ENCODE measurements around the gene MPIG6B. TPM values are rescaled to one million over a fixed set of nuclear protein-coding genes. Genes with fewer than 3 reads are reported as not detected.

The MPIG6B gene
- polyA plus RNA-seq, 6 donors from 2014 or later, result 3.0 to 5.1 (median 3.7) TPM; not detected in 1

DNA sequence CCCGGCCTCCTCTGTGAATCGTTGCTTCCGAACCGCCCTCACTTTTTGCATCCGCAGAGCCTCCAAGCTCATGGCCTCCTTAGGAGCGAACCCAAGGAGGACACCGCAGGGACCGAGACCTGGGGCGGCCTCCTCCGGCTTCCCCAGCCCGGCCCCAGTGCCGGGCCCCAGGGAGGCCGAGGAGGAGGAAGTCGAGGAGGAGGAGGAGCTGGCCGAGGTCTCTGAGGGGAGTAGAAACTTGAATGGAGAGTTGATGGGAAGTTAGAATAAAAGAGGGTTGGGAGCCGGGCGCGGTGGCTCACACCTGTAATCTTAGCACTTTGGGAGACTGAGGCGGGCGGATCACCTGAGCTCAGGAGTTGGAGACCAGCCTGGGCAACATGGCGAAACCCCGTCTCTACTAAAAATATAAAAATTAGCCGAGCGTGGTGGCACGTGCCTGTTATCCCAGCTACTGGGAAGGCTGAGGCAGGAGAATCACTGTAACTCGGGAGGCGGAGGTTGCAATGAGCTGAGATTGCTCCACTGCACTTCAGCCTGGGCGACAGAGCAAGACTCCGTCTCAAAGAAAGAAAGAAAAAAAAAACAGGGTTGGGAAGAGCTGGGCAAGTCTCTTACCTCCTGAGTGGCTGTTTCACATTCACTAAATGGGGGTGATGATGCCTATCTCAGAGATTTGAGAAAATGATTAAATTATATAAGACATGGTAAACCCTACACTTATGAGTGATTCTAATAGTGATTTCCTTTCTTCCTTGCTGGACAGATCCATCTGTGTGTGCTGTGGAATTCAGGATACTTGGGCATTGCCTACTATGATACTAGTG is 17.4 kb downstream of the MPIG6B start:
- H3K4me1 Mint-ChIP-seq, result peaks cover 47 to 53% (median 48%) of the 10 kb centered on the region in 3 donors
- ATAC-seq (ENCODE audit: low read depth in 2 of 2), result peak; percentile 3
- peak overlapping the region; percentile 94 to 100 (median 98) for H3K4me3 Mint-ChIP-seq
- H3K27ac Mint-ChIP-seq, result peak overlapping the region; percentile 94 to 100 (median 99)
- H3K27me3 Mint-ChIP-seq, result no peaks in the 10 kb centered on the region
- no peak for DNase-seq
- no peaks in the 10 kb centered on the region for H3K9me3 Mint-ChIP-seq
- H3K36me3 Mint-ChIP-seq, result peaks cover 4% of the 10 kb centered on the region in 2 donors

DNA sequence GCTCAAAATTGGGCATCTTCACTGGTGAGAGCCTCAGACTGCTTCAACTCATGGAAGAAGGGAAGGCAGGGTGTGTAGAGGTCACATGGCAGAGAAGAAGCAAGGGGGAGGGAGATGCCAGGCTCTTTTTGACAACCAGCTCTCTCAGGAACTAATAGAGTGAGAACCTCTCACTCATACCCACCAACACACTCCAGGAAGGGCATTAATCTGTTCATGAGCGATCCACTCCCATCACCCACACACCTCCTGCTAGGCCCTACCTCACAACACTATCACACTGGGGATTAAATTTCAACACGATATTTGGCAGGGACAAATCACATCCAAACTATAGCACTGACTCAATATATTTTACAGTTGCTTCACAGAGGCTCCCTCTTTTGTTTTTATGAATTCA is 18.6 kb downstream of the MPIG6B start:
- ATAC-seq (ENCODE audit: low read depth in 2 of 2) (no peak), DNase-seq (no peak)
- Mint-ChIP-seq H3K36me3 (peaks cover 0 to 4% of the 10 kb centered on the region in 2 donors), H3K4me3 (peak overlapping the region in 5 of 8 donors; percentile 82 to 99 (median 94)), H3K9me3 (no peaks in the 10 kb centered on the region), H3K27me3 (no peaks in the 10 kb centered on the region), H3K27ac (peak overlapping the region in 3 of 6 donors; percentile 47 to 84 (median 60)), H3K4me1 (peaks cover 37 to 47% (median 40%) of the 10 kb centered on the region in 3 donors)

DNA sequence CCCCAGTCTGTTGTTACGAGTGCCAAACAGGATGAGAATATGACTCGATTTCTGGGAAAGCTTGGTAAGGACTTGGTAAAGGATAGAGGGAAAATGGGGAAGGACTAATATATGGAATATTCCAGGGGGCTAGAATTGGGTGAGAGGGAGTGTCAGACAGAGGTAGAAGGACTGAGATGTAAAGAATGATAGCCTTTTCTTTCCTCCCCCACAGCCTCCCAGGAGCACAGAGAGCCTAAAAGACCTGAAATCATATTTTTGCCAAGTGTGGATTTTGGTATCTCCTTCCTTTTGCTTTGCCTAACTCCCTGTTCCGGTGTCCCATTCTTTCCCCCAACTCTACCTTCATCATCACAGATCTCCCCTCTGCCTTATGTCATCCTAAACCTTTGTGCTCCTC is 19.7 kb downstream of the MPIG6B start:
- Mint-ChIP-seq H3K4me3 (peak overlapping the region in 1 of 8 donors; percentile 94), H3K36me3 (peaks cover 0 to 4% of the 10 kb centered on the region in 2 donors), H3K27ac (peak overlapping the region in 1 of 6 donors; percentile 13), H3K27me3 (no peaks in the 10 kb centered on the region), H3K9me3 (no peaks in the 10 kb centered on the region), H3K4me1 (peaks cover 26 to 36% (median 30%) of the 10 kb centered on the region in 3 donors)
- ATAC-seq (ENCODE audit: low read depth in 2 of 2) (no peak), DNase-seq (no peak)

DNA sequence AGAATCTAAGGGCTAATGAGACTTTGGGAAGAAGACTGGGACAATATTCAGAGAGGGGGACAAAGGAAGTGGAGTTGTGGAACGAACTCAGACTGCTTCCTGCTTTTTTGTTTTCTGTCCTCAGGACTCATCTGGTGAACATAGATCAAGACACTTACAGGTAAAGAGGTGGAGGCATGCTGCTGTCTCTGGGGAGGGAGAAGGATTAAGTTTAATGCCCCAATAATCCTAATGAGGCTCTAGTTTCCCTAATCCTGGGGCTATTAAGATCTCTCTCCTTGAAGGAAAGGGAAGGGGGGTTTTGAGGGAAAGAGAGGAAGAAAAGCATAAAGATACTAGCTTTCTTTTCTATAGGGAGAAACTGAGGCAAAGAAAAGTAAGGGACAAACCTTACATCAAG is 21.2 kb downstream of the MPIG6B start:
- Mint-ChIP-seq H3K4me3 (peak overlapping the region in 1 of 8 donors; percentile 5), H3K4me1 (peaks cover 11 to 21% (median 14%) of the 10 kb centered on the region in 3 donors), H3K27ac (peak overlapping the region in 2 of 6 donors; percentile 6 to 49)

DNA sequence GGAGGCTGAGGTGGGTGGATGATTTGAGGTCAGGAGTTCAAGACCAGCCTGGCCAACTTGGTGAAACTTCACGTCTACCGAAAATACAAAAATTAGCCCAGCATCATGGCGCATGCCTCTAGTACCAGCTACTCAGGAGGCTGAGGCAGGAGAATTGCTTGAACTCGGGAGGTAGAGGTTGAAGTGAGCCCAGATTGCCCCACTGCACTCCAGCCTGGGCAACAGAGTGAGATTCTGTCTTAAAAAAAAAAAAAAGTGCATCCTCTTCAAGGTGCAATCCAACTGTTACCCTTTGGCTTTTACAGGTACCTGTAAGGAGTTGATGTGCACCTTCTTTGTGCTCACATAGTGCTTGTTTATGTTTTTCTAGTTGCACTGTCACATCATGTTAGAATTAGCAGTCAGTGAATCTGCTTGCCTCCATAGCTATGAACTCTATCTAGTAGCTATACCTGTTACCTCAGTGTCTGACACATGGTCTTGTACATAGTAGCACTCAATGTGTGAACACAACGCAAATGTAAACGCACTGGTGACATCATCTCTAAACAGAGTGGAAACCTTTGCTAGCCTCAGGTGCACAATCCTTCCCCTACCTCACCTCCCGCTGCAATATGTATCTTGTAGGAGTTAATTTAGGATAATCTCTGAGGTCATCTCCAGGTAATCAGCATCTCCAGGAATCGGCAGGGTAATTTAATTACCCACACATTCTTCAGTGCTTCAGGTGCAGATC is 26.3 kb downstream of the MPIG6B start:
- DNase-seq, result no peak
- no peaks in the 10 kb centered on the region for H3K36me3 Mint-ChIP-seq
- H3K9me3 Mint-ChIP-seq, result no peaks in the 10 kb centered on the region
- no peaks in the 10 kb centered on the region for H3K27me3 Mint-ChIP-seq
- no peak for ATAC-seq (ENCODE audit: low read depth in 2 of 2)
- H3K4me1 Mint-ChIP-seq, result no peaks in the 10 kb centered on the region
- H3K27ac Mint-ChIP-seq, result peak overlapping the region in 1 of 6 donors; percentile 22
- H3K4me3 Mint-ChIP-seq, result peak overlapping the region in 1 of 8 donors; percentile 5

More for the DNA sequence above, 21.2 kb downstream of the MPIG6B start:
- no peaks in the 10 kb centered on the region for H3K9me3 Mint-ChIP-seq
- no peak for DNase-seq
- no peak for ATAC-seq (ENCODE audit: low read depth in 2 of 2)
- no peaks in the 10 kb centered on the region for H3K27me3 Mint-ChIP-seq
- H3K36me3 Mint-ChIP-seq, result peaks cover 0 to 4% of the 10 kb centered on the region in 2 donors

DNA sequence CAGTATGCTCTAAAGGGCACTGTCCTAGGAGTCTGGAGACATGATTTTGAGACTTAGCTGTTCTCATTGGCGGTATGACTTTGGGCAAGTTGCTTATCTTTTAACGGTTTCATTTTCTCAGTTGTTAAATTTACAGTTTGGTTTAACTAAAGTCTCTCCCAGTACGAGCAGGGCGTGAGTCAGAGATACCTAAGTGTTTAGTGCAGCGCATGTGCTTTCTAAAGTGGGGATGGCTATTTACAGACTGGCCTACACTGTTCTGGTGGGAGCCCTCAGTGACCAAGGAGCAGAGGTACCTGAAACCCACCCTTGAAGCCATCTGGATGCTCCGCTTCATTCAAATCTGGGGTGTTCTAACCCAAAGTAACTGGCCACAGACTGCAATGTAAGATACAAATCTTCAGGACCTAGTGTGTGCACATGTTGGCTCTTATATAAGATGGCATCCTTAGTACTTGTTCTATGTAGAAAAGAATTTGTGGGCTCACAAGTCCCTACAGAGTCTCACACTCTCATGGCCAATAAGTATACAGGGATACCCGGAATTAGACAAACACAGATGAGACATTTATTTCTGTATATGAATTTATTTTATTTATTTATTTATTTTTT is 27.3 kb downstream of the MPIG6B start:
- Mint-ChIP-seq H3K9me3 (no peaks in the 10 kb centered on the region), H3K4me1 (no peaks in the 10 kb centered on the region)
- ATAC-seq (ENCODE audit: low read depth in 2 of 2), result no peak

DNA sequence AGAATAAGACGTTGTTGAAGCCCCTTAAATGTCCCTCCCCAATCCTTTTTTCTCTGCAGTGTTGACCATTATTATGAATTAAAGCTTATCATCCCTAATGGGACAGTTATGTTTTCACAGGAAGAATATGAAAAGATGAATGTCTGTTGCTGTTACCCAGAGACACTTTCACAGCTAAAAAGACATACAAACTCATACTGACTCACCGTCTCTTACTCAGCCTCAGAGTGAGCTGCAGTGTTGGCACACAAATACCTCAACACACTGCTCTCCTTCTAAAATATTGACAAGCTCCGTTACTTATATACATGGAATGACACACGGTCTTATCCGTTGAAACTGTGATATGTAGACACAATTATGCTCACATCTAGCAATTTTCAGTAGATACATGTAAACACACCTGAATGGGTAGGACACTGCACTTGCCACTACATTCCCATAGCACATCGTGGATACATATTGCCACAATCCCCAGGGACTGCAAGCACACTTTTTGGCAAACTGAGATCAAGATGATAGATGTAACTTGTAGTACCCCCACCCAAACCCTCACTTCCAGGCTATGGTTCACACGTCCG is 29.7 kb downstream of the MPIG6B start:
- Mint-ChIP-seq H3K9me3 (no peaks in the 10 kb centered on the region), H3K27ac (no peak overlapping the region), H3K4me1 (no peaks in the 10 kb centered on the region), H3K36me3 (peaks cover 0 to under 1% of the 10 kb centered on the region in 2 donors), H3K27me3 (no peaks in the 10 kb centered on the region), H3K4me3 (no peak overlapping the region)
- DNase-seq (no peak), ATAC-seq (ENCODE audit: low read depth in 2 of 2) (no peak)

More for the DNA sequence above, 27.3 kb downstream of the MPIG6B start:
- no peak overlapping the region for H3K4me3 Mint-ChIP-seq
- H3K27ac Mint-ChIP-seq, result no peak overlapping the region
- DNase-seq, result no peak
- H3K36me3 Mint-ChIP-seq, result no peaks in the 10 kb centered on the region
- no peaks in the 10 kb centered on the region for H3K27me3 Mint-ChIP-seq

DNA sequence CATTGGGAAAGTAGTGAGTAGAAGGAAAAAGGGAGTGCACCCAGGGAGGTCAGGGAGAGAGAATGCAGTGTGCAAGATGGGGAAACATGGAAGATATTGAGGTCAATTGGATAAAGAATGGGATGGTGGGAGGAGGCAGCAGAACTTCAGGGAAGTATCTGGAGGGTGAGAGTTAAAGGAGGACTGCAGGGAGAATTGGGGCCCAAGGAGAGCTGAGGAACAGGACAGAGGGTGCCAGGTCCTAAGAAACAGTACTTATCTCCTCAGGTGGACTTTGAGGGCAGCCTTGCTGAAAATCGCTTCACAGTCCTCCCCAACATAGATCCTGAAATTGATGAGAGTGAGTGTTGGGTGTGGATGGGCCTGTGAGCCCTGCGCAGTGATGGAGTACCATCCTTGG is 35.1 kb downstream of the MPIG6B start:
- Mint-ChIP-seq H3K4me1 (peaks cover 0 to 10% (median 0%) of the 10 kb centered on the region in 3 donors), H3K4me3 (no peak overlapping the region), H3K9me3 (no peaks in the 10 kb centered on the region), H3K36me3 (peaks cover 0 to 23% of the 10 kb centered on the region in 2 donors), H3K27ac (no peak overlapping the region), H3K27me3 (no peaks in the 10 kb centered on the region)
- ATAC-seq (ENCODE audit: low read depth in 2 of 2) (no peak), DNase-seq (no peak)

DNA sequence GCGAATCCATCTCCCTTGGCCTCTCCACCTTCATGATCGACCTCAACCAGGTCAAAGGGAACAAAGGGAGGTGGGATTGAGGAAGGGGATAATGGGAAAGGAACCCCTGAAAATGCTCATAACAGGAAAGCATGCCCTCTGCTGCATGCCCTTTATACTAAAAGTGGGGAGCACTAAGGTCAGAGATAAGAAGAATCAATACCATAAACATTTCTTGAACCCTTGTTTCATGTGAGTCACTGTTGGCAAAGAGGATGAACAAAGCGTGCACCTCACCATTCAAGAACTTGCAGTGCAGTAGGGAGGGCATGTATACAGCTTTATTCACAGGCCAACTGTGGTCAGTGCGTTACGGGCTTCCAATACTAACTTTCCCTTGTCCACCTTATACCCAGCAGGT is 37.6 kb downstream of the MPIG6B start:
- ATAC-seq (ENCODE audit: low read depth in 2 of 2) (no peak), DNase-seq (no peak)
- Mint-ChIP-seq H3K9me3 (no peaks in the 10 kb centered on the region), H3K4me3 (no peak overlapping the region), H3K27me3 (no peaks in the 10 kb centered on the region), H3K4me1 (peaks cover 0 to 10% (median 0%) of the 10 kb centered on the region in 3 donors), H3K36me3 (peaks cover 0 to 23% of the 10 kb centered on the region in 2 donors), H3K27ac (peak overlapping the region in 2 of 6 donors; percentile 31 to 72)

DNA sequence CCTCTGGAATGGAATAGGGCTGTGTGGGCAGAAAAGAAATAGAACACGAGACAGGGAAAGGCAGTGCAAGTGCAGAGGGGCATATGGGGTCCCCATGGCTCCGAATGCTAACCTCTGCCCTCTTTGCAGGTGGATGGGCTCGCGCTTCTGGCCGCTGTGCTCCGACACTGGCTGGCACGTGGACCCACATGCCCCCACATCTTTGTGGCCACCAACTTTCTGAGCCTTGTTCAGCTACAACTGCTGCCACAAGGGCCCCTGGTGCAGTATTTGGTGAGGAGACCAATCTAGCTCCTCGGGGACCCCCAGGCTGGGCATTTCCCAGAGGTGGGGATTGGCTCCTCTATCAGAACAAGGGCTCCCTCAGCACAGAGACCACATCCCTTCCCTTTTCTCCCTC is 38.2 kb downstream of the MPIG6B start:
- no peak for ATAC-seq (ENCODE audit: low read depth in 2 of 2)

DNA sequence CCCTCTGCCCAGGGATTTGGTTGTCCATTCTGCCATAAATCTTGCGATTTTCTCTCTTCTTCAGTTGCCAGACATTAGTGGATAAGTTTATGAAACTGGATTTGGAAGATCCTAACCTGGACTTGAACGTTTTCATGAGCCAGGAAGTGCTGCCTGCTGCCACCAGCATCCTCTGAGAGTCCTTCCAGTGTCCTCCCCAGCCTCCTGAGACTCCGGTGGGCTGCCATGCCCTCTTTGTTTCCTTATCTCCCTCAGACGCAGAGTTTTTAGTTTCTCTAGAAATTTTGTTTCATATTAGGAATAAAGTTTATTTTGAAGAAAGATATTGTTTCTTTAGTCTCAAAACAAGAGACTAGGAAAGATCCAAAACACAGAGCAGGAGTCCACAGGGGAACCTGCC is 39.2 kb downstream of the MPIG6B start, which contains the start of gene SAPCD1:
Gene SAPCD1, plus strand, starts transcription at position 301 of the 400 bp plus-strand sequence. CDS start 399 bp downstream, outside the sequence.
- Mint-ChIP-seq H3K4me1 (peaks cover 0 to 10% (median 0%) of the 10 kb centered on the region in 3 donors), H3K9me3 (no peaks in the 10 kb centered on the region), H3K27me3 (no peaks in the 10 kb centered on the region), H3K27ac (peak within 1 kb of the TSS in 1 of 6 donors; percentile 42), H3K4me3 (peak within 1 kb of the TSS in 1 of 8 donors; percentile 76), H3K36me3 (peaks cover 0 to 23% of the 10 kb centered on the region in 2 donors)
- DNase-seq, result no peak
- ATAC-seq (ENCODE audit: low read depth in 2 of 2), result no peak

More for the DNA sequence above, 38.2 kb downstream of the MPIG6B start:
- no peaks in the 10 kb centered on the region for H3K9me3 Mint-ChIP-seq
- no peaks in the 10 kb centered on the region for H3K27me3 Mint-ChIP-seq
- H3K36me3 Mint-ChIP-seq, result peaks cover 0 to 23% of the 10 kb centered on the region in 2 donors
- no peak for DNase-seq
- no peak overlapping the region for H3K4me3 Mint-ChIP-seq
- H3K4me1 Mint-ChIP-seq, result peaks cover 0 to 10% (median 0%) of the 10 kb centered on the region in 3 donors
- H3K27ac Mint-ChIP-seq, result peak overlapping the region in 1 of 6 donors; percentile 72

DNA sequence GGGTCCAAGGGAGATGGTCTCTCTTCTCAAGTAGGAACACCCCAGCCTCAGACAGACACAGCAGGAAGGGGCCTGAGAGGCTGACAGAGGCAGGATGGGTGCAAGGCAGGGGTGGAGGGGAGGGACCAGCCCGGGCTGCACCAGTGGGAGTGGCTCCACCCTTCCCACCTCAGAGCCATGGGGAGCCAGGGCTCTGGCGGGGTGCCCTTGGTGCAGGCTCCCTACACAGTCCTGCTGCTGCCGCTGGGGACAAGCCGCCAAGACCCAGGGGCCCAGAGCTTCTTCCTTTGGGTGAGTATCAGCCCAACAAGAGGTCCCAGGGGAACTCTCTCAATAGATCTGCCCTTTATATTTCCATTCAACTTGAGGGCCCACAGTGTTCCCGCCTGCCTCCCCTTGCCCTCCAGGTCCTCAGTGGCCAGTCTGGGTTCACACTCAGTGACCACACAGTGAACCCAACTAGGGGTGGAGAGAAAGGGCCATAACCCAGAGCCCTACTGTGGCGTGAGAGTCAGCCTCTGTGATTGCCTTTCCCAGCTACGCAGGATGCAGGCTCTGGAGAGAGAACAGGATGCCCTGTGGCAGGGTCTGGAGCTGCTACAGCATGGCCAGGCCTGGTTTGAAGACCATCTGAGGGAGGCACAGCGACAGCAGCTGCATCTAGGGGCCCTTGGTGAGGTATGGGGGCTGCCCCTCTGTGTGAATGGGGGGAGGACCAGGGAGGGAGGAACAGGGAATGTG is 39.9 kb downstream of the MPIG6B start:
- peak overlapping the region in 1 of 8 donors; percentile 76 for H3K4me3 Mint-ChIP-seq
- peaks cover 0 to 20% of the 10 kb centered on the region in 2 donors for H3K36me3 Mint-ChIP-seq
- DNase-seq (no peak), ATAC-seq (ENCODE audit: low read depth in 2 of 2) (no peak)
- peak overlapping the region in 1 of 6 donors; percentile 42 for H3K27ac Mint-ChIP-seq
- no peaks in the 10 kb centered on the region for H3K9me3 Mint-ChIP-seq
- H3K27me3 Mint-ChIP-seq, result no peaks in the 10 kb centered on the region
- H3K4me1 Mint-ChIP-seq, result peaks cover 0 to 9% (median 0%) of the 10 kb centered on the region in 3 donors

Measured in naive B cell (primary cell).